ENCODE data around the gene POLD2.

DNA sequence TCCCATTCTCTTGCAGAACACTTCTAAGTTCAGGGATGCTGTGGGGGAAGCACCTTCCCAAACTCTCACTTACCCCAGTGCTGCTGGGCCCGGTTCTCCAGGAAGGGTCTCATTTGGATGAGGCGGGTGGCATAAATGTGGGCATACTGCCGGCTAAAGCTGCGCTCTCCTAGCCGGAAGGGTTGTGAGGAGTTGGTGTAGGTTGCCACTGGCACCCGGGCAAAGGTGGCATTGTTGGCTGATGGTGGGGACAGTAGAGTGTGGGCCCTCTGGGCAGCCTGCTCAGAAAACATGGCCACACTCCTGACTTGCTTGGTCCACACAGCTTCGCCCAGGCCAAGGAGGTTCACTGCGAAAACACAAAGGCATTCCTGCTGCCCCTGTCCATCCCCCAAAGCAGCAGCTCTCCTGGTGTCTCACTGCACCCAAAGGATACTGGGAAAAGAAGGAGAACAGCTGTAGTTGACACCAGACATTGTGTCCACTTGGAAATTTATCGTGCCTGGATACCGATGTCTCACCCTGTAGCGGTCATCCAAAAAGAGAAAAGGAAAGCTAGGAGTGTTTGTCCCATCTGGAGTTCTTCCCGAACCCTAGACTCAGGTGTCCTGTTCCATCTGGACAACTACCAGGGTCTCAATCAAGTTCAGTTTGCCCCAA lies 1.5 kb downstream of the POLD2 start:
- TF ChIP-seq, protein P1, sequence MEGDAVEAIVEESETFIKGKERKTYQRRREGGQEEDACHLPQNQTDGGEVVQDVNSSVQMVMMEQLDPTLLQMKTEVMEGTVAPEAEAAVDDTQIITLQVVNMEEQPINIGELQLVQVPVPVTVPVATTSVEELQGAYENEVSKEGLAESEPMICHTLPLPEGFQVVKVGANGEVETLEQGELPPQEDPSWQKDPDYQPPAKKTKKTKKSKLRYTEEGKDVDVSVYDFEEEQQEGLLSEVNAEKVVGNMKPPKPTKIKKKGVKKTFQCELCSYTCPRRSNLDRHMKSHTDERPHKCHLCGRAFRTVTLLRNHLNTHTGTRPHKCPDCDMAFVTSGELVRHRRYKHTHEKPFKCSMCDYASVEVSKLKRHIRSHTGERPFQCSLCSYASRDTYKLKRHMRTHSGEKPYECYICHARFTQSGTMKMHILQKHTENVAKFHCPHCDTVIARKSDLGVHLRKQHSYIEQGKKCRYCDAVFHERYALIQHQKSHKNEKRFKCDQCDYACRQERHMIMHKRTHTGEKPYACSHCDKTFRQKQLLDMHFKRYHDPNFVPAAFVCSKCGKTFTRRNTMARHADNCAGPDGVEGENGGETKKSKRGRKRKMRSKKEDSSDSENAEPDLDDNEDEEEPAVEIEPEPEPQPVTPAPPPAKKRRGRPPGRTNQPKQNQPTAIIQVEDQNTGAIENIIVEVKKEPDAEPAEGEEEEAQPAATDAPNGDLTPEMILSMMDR (conservative IDR thresholded peaks at IDR 0.05; ENCODE audit: low read length) = no peak
- no peak for TF ChIP-seq EZH2phosphoT487 (IDR thresholded peaks at IDR 0.05; ENCODE audit: borderline replicate concordance)

All from Loucy (cell line).